A673 (cell line): ENCODE results near the gene HLCS. TPM values are rescaled to one million over a fixed set of nuclear protein-coding genes. Genes with fewer than 3 reads are reported as not detected.
A peak's percentile ranks its signal among the peaks of the same experiment; 100 is the strongest.

Source experiments
- BruUV-seq: library from RNA; stranded (reverse); fragments of 400-500 nt; replicated peaks from 2 replicates; lab custom pipeline; 2021; lab: Mats Ljungman, UMichigan
- CTCF ChIA-PET: fragments of 300-600 bp; sonication (Branson Sonifier 250); formaldehyde crosslinking; loops from one replicate; lab custom pipeline; 2022; ENCODE audit warnings: antibody characterized with exemption; lab: Charles Lee
- POLR2A ChIA-PET: fragments of 300-600 bp; sonication (Branson Sonifier 250); formaldehyde crosslinking; loops from one replicate; lab custom pipeline; 2022; ENCODE audit warnings: antibody characterized with exemption; ENCODE audit not compliant: low non-redundant PET; lab: Charles Lee
- DNase-seq: peaks from one replicate; pipeline ENCODE4 v3.0.0-alpha.2; 2015; ENCODE audit warnings: low spot score
- H3K27ac ChIP-seq: fragments of 200-600 bp; sonication (generic); 2 replicates; pipeline ENCODE4 v1.5.1; 2016; ENCODE audit warnings: mixed run types, low read depth, mild to moderate bottlenecking, mixed read lengths, antibody characterized with exemption, low read length; ENCODE audit not compliant: poor library complexity, severe bottlenecking
- H3K27me3 ChIP-seq: fragments of 200-600 bp; sonication (generic); replicated peaks from 2 replicates; pipeline ENCODE4 v1.6.1; 2017; ENCODE audit warnings: mixed run types, low read depth, mild to moderate bottlenecking, mixed read lengths, antibody characterized with exemption, low read length; ENCODE audit not compliant: insufficient read depth, poor library complexity
- H3K36me3 ChIP-seq: fragments of 200-600 bp; sonication (generic); 2 replicates; pipeline ENCODE4 v1.6.1; 2016; ENCODE audit warnings: mixed run types, mild to moderate bottlenecking, mixed read lengths, antibody characterized with exemption, low read length; ENCODE audit not compliant: insufficient read depth, poor library complexity, severe bottlenecking
- H3K4me1 ChIP-seq: fragments of 200-600 bp; sonication (generic); 2 replicates; pipeline ENCODE4 v1.6.1; 2017; ENCODE audit warnings: mixed run types, mild to moderate bottlenecking, mixed read lengths, antibody characterized with exemption, low read length; ENCODE audit not compliant: insufficient read depth, poor library complexity, severe bottlenecking
- H3K4me3 ChIP-seq: fragments of 200-600 bp; sonication (generic); 2 replicates; pipeline ENCODE4 v1.5.1; 2016; ENCODE audit warnings: low read depth, mixed run types, mild to moderate bottlenecking, mixed read lengths, low read length; ENCODE audit not compliant: poor library complexity, severe bottlenecking
- H3K9me3 ChIP-seq: fragments of 200-600 bp; sonication (generic); 2 replicates; pipeline ENCODE4 v1.6.1; 2016; ENCODE audit warnings: mixed run types, low read depth, mild to moderate bottlenecking, mixed read lengths, antibody characterized with exemption, low read length; ENCODE audit not compliant: poor library complexity, severe bottlenecking
- EZH2 ChIP-seq: fragments of 200-600 bp; sonication (generic); IDR thresholded peaks from 2 replicates; pipeline ENCODE4 v1.6.1; 2017; ENCODE audit warnings: borderline replicate concordance, low read depth, mild to moderate bottlenecking, mixed read lengths, antibody characterized with exemption, low read length; ENCODE audit not compliant: poor library complexity, severe bottlenecking
- intact Hi-C: fragments of 100-400 bp; cut with micrococcal nuclease; formaldehyde crosslinking; loops from one replicate; pipeline ENCODE4 v1.10.0; 2022; ENCODE audit not compliant: unreplicated experiment
- total RNA-seq: library from RNA; stranded (reverse); gene quantifications from 2 replicates; pipeline ENCODE4 v1.2.3, GENCODE V29; 2021
- TF ChIP-seq, protein P1 (sequence below): fragments of 300-800, 200-600 bp; sonication (generic); conservative IDR thresholded peaks from 2 replicates; pipeline ENCODE4 v1.5.1; 2017; ENCODE audit warnings: low read depth, mild to moderate bottlenecking, antibody characterized with exemption, low read length, moderate library complexity, mixed read lengths

HLCS gene
- total RNA-seq, 1 experiment from 2014 or later = 15.3 TPM

DNA sequence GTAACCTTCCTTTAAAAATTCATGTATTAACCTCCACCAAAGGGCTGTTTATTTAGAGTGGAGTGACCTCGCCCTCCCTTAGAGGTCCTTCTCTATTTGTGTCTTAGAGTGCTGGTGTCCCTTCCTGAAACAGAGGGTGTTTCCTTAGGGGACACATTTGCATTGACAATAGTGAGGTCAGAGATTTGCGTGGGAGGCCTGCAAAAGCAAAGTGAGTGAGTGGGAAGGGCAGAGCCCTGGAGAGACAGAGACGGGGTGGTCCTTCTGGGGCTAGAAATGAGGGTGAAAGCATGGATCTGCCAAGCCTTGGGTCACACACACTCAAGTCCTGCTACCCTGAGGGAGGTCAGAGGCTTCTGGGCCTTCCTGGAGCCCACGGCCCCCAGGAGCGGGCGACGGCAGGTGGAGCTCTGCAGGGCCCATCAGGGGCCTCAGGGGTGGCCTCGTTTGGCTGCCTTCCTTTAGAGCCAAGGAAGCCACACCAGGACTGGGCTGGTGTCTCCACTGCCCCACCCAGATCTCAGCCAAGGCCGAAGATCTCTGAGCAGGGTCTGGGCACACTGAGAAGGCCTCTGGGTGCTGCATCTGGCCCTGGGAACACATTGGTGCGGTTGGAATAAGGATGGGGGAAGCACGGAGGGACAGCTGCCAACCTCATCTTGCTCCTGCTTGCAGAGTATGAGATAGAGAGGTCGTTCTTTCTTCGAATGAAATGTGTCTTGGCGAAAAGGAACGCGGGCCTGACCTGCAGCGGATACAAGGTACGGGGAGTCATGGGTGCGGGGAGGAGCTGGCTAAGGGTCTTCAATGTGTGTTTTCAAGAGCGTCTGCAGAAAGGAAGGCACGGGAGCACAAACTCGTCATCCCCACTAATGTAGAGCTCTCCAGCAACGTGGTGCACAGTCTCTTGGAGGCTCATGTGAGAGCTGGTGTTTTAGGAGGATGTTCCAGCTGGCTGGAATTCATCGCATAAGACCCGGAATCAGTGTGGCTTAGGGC lies 243.8 kb downstream of the HLCS start:
- intact Hi-C loops = no loop called here
- TF ChIP-seq, protein P1, sequence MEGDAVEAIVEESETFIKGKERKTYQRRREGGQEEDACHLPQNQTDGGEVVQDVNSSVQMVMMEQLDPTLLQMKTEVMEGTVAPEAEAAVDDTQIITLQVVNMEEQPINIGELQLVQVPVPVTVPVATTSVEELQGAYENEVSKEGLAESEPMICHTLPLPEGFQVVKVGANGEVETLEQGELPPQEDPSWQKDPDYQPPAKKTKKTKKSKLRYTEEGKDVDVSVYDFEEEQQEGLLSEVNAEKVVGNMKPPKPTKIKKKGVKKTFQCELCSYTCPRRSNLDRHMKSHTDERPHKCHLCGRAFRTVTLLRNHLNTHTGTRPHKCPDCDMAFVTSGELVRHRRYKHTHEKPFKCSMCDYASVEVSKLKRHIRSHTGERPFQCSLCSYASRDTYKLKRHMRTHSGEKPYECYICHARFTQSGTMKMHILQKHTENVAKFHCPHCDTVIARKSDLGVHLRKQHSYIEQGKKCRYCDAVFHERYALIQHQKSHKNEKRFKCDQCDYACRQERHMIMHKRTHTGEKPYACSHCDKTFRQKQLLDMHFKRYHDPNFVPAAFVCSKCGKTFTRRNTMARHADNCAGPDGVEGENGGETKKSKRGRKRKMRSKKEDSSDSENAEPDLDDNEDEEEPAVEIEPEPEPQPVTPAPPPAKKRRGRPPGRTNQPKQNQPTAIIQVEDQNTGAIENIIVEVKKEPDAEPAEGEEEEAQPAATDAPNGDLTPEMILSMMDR = no peak
- no peak for TF ChIP-seq EZH2
- POLR2A ChIA-PET = no interaction called here
- Histone ChIP-seq H3K36me3 (peaks cover 49% of the 10 kb centered on the region), H3K9me3 (no peaks in the 10 kb centered on the region), H3K4me3 (no peak overlapping the region), H3K4me1 (peaks cover 15% of the 10 kb centered on the region), H3K27me3 (no peaks in the 10 kb centered on the region), H3K27ac (no peak overlapping the region)
- no peak for DNase-seq
- no TSS peak for BruUV-seq
- CTCF ChIA-PET = no interaction called here

DNA sequence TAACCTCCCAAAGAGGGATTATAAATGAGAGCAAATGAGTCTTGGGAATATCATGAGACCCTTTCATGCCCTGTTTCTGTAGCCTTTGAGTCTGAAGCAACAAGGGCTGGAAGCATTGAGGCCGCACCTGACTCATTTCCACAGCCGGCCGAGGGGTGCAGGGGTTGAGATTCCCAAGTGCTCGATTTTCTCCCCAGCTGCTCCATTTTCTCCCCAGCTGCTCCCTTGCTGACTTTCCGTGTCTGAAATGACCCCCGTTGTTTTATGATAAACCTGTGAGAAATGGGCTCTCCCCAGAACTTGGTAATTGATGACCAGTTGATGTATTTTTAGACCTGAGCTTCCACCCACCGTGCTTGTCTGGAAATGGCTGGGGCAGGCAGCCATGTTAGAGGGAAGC lies 244.7 kb downstream of the HLCS start:
- Histone ChIP-seq H3K27me3 (no peaks in the 10 kb centered on the region), H3K27ac (no peak overlapping the region), H3K4me3 (no peak overlapping the region), H3K4me1 (peaks cover 24% of the 10 kb centered on the region), H3K9me3 (no peaks in the 10 kb centered on the region), H3K36me3 (peaks cover 45% of the 10 kb centered on the region)
- TF ChIP-seq, protein P1 = no peak
- TF ChIP-seq EZH2 = no peak
- intact Hi-C loops = no loop called here
- BruUV-seq = no TSS peak
- DNase-seq = no peak
- ChIA-PET CTCF (no interaction called here), POLR2A (no interaction called here)

DNA sequence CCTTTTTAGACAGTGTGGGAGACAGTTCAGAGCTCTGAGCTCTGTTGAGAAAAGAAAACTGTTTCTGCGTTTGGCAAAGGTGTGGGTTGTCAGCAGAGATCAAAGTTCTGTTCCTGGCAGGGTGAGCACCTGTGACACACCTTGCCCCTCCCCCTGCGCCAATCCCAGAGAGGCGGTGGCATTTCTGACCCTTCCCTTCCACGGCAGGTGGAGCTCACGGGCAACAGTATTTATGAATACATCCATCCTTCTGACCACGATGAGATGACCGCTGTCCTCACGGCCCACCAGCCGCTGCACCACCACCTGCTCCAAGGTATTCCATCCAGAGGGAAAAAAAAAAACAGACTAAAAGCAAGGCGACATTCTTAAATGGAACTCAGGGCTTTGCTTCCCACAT lies 246.9 kb downstream of the HLCS start:
- intact Hi-C loops = loop anchor here (10.0 kb wide), 1 partner anchor 215 kb away; no protein-coding TSS in a partner anchor
- CTCF ChIA-PET = no interaction called here
- BruUV-seq = no TSS peak
- H3K36me3 ChIP-seq = peaks cover 43% of the 10 kb centered on the region
- POLR2A ChIA-PET = no interaction called here
- H3K27ac ChIP-seq = peak overlapping the region; percentile 68
- H3K9me3 ChIP-seq = no peaks in the 10 kb centered on the region
- H3K4me3 ChIP-seq = no peak overlapping the region
- TF ChIP-seq EZH2 = no peak
- TF ChIP-seq, protein P1 = no peak
- no peaks in the 10 kb centered on the region for H3K27me3 ChIP-seq
- H3K4me1 ChIP-seq = peaks cover 46% of the 10 kb centered on the region
- DNase-seq = no peak
